Uterus (tissue), 4 donors: Measurements from ENCODE around the gene SSBP2. TPM values are rescaled to one million over a fixed set of nuclear protein-coding genes. Genes with fewer than 3 reads are reported as not detected.
"Not testable (repeated sequence)": the region's sequence is repeated elsewhere in the genome, so short reads cannot be mapped to it uniquely, and the experiment has no call there.

ENCODE experiments used
- DNase-seq, 2 donors: peaks; one replicate each; pipeline ENCODE4 v3.0.0-alpha.2; 2019 to 2020
- H3K27ac ChIP-seq, 2 donors: fragments of 200-600 bp; sonication (generic); 1 replicate in 1 of 2; 2 replicates in 1 of 2; pipeline ENCODE4 v1.5.1; 2016 to 2018
- H3K27me3 ChIP-seq, 2 donors: fragments of 200-600 bp; sonication (generic); one replicate each; pipeline ENCODE4 v1.5.1; 2018 to 2019; ENCODE audit warnings: control low read depth in 1 of 2
- H3K36me3 ChIP-seq, 2 donors: fragments of 200-600 bp; sonication (generic); one replicate each; pipeline ENCODE4 v1.5.1; 2019; ENCODE audit warnings: control low read depth in 1 of 2
- H3K4me1 ChIP-seq, 2 donors: fragments of 200-600 bp; sonication (generic); one replicate each; pipeline ENCODE4 v1.5.1; 2018 to 2019; ENCODE audit warnings: control low read depth in 1 of 2
- H3K4me3 ChIP-seq, 2 donors: fragments of 200-600 bp; sonication (generic); 1 replicate in 1 of 2; 2 replicates in 1 of 2; pipeline ENCODE4 v1.5.1; 2018 to 2019; ENCODE audit warnings: mild to moderate bottlenecking in 1 of 2
- H3K9me3 ChIP-seq, 2 donors: fragments of 200-600 bp; sonication (generic); one replicate each; pipeline ENCODE4 v1.5.1; 2019; ENCODE audit warnings: control low read depth in 1 of 2
- CTCF ChIP-seq, 4 experiments: fragments of 200-600 bp in 2 of 4; fragments of 450-650 bp in 2 of 4; sonication (generic) in 2 of 4; IDR thresholded peaks; one replicate each; pipeline ENCODE4 v1.5.1; 2016 to 2019; ENCODE audit warnings: antibody characterized with exemption in 4 of 4, mild to moderate bottlenecking in 2 of 4, moderate library complexity in 1 of 4
- POLR2A ChIP-seq, 2 donors: fragments of 450-650 bp; IDR thresholded peaks; one replicate each; pipeline ENCODE4 v1.6.1; 2016; ENCODE audit warnings: antibody characterized with exemption in 2 of 2, mild to moderate bottlenecking in 1 of 2, moderate library complexity in 1 of 2
- intact Hi-C: fragments of 100-400 bp; cut with DNase I; formaldehyde crosslinking; loops from one replicate; pipeline ENCODE4 v1.15.1; 2023; ENCODE audit warnings: low total_unique reads
- total RNA-seq, 4 donors: library from RNA; depleted of rRNA in 3 of 4; stranded (reverse); fragments of >200 nt in 3 of 4; gene quantifications; one replicate each; pipeline versions ENCODE4 v1.1.0 to v1.2.4, GENCODE V29; 2014 to 2023
- donor health status: DM: yes; HTN: yes; CAD: no.

Gene SSBP2
- total RNA-seq, 4 donors from 2014 or later = 22.0 to 204 (median 90.9) TPM

DNA sequence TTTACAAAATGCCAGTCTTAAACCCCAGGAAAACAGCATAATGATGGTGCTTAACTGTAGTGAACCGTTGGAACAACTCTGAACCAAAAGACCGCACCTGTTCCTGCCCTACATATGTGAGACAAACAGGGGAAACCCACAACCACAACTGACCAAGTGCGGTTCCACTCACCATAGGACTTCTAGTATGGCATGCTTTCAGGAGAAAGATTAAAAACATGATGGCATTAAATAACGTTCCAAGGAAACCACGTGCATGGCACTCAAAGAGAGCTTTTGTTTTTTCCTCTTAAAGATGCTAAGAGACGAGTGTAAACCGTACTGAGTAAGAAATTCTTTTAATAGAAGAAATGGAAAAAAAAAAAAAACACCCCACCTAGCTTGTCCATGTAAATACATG is 119.8 kb downstream of the SSBP2 start:
- no peak for DNase-seq
- no peaks in the 10 kb centered on the region for H3K4me1 ChIP-seq
- TF ChIP-seq CTCF (IDR thresholded peaks at IDR 0.05) (no peak), POLR2A (IDR thresholded peaks at IDR 0.05) (no peak)
- H3K27ac ChIP-seq = no peak overlapping the region
- H3K4me3 ChIP-seq = no peak overlapping the region
- H3K36me3 ChIP-seq = no peaks in the 10 kb centered on the region
- intact Hi-C loops = no loop called here
- H3K9me3 ChIP-seq = no peaks in the 10 kb centered on the region
- H3K27me3 ChIP-seq = no peaks in the 10 kb centered on the region

DNA sequence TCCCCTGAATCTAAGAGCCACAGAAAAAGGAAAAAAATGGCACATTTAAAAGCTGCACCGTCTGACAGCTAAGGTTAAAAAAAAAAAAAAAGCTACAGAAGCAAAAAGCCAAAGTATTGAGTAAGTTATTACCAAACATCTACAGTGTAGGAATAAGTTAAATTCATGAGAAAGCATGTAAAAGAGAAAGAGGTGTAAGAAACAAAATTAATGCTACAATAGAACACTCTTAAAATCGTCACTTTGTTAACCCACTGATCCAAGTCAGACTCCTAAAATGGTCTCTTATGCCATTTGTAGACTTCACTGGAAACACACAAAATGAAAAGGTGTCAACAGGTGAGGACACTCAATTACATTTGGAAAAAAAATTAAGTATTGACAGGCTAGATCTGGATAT is 120.2 kb downstream of the SSBP2 start:
- Histone ChIP-seq H3K27ac (no peak overlapping the region), H3K4me3 (no peak overlapping the region), H3K27me3 (no peaks in the 10 kb centered on the region), H3K36me3 (no peaks in the 10 kb centered on the region), H3K4me1 (no peaks in the 10 kb centered on the region), H3K9me3 (no peaks in the 10 kb centered on the region)
- intact Hi-C loops = no loop called here
- DNase-seq = no peak
- TF ChIP-seq POLR2A (IDR thresholded peaks at IDR 0.05) (no peak), CTCF (IDR thresholded peaks at IDR 0.05) (no peak)

GRCh38 chr5:81629986-81630385 is 120.9 kb downstream of the SSBP2 start:
- Histone ChIP-seq H3K9me3 (no peaks in the 10 kb centered on the region), H3K4me1 (no peaks in the 10 kb centered on the region), H3K36me3 (no peaks in the 10 kb centered on the region), H3K27me3 (no peaks in the 10 kb centered on the region), H3K4me3 (no peak overlapping the region), H3K27ac (no peak overlapping the region)
- TF ChIP-seq POLR2A (IDR thresholded peaks at IDR 0.05) (no peak), CTCF (IDR thresholded peaks at IDR 0.05) (no peak)
- no peak for DNase-seq
- intact Hi-C loops = no loop called here

- H3K36me3 ChIP-seq, H3K27me3 ChIP-seq, H3K27ac ChIP-seq, intact Hi-C loops, H3K4me3 ChIP-seq, DNase-seq, H3K4me1 ChIP-seq, H3K9me3 ChIP-seq: not testable (repeated sequence)
These were observed 122.8 kb downstream of the SSBP2 start for GRCh38 chr5:81628061-81628460.

GRCh38 chr5:81626524-81626923 is 124.4 kb downstream of the SSBP2 start:
- intact Hi-C loops = no loop called here
- TF ChIP-seq CTCF (IDR thresholded peaks at IDR 0.05) = no peak
- no peak for TF ChIP-seq POLR2A (IDR thresholded peaks at IDR 0.05)
- no peaks in the 10 kb centered on the region for H3K4me1 ChIP-seq
- no peaks in the 10 kb centered on the region for H3K9me3 ChIP-seq
- no peak for DNase-seq
- no peaks in the 10 kb centered on the region for H3K27me3 ChIP-seq
- no peaks in the 10 kb centered on the region for H3K36me3 ChIP-seq
- H3K27ac ChIP-seq = no peak overlapping the region
- H3K4me3 ChIP-seq = no peak overlapping the region

DNA sequence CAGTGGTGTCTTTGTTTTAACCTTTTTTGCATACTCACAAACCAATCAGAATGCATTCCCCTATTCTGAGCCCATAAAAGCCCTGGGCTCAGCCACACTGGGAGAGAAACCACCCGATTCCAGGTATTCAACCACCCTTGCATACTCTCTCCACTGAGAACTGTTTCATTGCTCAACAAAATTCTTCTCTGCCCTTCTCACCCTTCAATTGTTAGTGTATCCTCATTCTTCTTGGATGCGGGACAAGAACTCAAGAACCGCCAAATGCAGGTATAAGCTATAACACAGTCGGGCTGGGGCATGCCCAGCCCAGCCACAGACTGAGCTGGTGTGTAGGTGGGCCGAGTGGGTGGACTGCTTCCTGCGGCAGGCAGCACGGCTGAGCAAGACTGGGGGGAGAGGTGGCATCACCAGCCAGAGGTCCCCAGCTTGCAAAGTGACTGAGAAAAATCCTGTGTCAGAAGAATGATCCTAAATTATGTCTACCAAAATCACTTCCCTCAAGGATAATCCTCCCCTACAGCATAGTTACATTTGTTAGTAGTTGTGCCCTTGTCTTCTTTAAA is 141.0 kb downstream of the SSBP2 start:
- no peak for TF ChIP-seq POLR2A (IDR thresholded peaks at IDR 0.05)
- TF ChIP-seq CTCF (IDR thresholded peaks at IDR 0.05) = no peak
- DNase-seq = no peak
- intact Hi-C loops = no loop called here
- H3K27me3 ChIP-seq = no peaks in the 10 kb centered on the region
- no peaks in the 10 kb centered on the region for H3K36me3 ChIP-seq
- no peaks in the 10 kb centered on the region for H3K9me3 ChIP-seq
- H3K4me1 ChIP-seq = no peaks in the 10 kb centered on the region
- no peak overlapping the region for H3K4me3 ChIP-seq
- no peak overlapping the region for H3K27ac ChIP-seq
